HG03565 (cell line): ENCODE measurements around the gene PALLD.

Experiments used
- ATAC-seq: cut with Tn5 transposase; IDR thresholded peaks from one replicate; pipeline ENCODE4 v1.9.1; 2021; ENCODE audit warnings: mild to moderate bottlenecking, moderate library complexity; ENCODE audit not compliant: unreplicated experiment

Gene PALLD

GRCh38 chr4:168614281-168615057, 117.6 kb downstream of the PALLD start:
- ATAC-seq: no peak

DNA sequence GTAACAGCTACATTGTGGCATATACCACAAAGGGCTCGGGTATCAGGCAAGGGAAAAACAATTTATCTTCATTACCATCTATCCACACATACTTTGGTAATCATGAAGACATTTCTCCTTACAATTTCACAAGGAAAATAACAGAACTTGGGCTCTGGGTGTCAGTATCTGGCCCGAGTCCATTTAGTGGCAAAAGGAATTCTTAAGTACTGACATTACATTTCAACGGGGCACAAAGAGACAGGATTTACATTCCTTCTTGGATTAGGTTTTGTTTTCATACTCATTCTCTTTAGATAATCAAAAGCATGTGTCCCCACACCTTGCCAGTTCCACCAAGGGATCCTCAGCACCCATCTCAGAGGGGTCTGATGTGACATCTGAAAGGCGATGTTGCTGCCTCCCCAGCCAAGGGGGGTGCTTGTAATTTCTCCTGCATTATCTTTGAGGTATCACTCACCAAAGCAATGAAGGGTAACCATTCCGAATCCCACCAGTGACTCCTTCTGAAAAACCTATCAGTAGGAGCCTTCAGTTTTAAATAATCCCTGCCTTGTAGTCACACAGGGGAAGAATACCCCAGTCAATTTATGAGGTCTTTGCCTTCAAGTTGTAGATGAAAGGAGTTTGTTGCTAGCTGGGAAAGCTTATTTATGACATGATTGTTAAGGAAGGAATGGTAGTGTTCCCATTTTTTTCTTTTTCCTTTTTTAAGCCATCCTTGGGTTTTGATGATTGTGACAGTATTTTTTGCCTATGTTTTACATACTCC, 118.6 kb downstream of the PALLD start:
- ATAC-seq: no peak

DNA sequence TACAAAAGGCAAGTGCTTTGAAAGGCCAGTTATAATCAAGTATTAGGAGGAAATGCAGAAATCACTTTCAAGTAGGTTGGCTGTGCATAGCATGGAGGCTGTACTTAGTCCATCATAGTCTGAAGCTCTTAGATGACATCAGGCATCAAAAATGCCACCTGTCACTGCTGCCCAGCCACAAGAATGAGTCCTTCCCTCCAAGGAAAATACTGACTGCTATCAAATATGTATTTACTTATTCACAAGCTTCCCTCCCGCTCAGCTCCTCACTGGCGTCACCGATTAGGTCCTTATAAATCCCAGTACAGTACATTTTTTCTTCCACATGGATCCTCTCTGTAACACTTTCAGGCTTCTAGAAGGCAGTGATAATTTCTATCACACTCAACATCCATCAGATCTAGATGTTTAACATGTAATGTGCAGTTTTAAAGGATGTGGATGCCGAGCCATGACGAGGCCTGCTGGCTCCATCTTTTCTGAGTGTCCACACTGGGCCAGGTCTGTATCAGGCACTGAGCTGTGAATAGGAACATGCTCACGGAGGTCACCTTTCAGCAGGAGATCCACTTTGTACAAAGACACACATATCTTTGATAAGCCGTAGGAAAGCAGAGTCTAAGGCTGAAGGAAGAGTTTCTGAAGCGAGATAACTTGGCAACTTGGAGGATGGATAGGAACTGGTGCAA, 121.9 kb downstream of the PALLD start:
- no peak for ATAC-seq

- ATAC-seq: no peak
These were observed 122.4 kb downstream of the PALLD start for GRCh38 chr4:168619266-168619631.

GRCh38 chr4:168621806-168622589, 125.1 kb downstream of the PALLD start:
- no peak for ATAC-seq

GRCh38 chr4:168622600-168622999, 125.7 kb downstream of the PALLD start:
- no peak for ATAC-seq

DNA sequence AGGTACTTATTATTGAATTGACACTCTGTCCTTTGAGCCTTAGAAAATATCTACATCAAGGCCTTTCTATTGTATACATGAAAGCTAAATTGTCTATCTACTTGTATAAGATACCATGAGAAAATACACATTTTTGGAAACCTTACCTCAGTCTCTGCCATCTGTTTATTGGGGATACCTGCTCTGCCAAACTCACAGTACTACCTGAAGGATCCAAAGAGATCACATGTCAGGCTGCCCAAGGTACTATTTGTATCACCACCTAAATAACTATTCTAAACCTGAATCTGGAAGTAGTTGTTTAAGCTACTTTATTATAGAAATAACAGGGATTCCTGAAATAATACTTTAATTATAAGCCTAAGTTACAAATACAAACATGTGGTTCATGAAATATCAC, 126.2 kb downstream of the PALLD start:
- no peak for ATAC-seq

DNA sequence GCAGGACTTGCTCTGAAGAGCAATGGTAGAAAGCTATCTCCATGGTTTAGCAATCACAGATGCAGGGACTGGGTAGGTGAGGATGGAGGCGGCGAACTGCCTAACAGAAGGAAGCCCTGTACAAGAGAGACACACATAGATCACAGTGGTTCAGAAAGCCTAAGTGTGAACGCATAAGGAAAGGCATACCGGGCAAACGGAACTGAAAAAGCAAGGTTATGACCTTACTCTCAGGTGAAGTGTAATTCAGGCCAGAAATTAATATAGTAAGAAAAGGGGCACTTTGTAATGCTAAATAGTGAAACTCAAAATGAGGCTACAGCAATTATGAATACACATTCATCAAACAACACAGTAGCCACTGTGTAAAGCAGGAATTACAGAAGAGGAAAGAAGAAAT, 126.6 kb downstream of the PALLD start:
- ATAC-seq: no peak

DNA sequence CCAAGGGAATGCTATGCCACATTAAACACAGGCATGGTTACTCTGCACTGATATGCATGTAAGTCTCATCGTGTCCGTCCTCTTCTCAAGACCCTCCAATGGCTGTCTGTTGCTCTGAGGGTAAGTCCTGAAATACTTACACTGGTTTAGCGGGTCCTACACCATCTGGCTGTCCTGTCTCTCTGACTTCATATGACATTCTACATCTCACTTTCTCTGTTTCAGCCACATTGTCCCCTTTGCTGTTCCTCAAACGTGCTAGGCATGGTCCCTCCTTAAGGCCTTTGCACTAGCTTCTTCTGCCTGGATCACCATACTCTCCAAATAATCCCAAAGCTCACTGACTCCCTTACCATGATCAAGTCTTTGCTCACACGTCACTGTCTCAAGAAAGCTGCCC, 131.4 kb downstream of the PALLD start:
- no peak for ATAC-seq

DNA sequence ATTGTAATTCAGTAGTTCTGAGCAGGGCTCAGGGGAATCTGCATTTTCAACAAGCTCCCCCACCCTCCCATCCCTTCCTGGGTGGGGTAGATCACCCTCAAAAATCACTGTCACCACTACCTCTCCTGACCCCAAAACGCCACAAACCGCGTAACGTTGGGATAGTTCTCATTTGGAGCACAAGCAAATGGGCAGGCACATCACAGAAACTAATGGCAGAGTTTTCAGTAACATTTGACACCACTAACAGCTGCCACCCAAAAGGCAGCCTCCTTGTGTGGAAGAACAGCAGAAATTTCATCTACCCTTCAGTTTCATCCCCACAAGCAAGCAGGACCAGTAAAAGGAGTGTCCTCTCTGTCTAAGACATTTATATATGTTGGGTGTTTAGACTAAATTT, 132.7 kb downstream of the PALLD start:
- no peak for ATAC-seq

DNA sequence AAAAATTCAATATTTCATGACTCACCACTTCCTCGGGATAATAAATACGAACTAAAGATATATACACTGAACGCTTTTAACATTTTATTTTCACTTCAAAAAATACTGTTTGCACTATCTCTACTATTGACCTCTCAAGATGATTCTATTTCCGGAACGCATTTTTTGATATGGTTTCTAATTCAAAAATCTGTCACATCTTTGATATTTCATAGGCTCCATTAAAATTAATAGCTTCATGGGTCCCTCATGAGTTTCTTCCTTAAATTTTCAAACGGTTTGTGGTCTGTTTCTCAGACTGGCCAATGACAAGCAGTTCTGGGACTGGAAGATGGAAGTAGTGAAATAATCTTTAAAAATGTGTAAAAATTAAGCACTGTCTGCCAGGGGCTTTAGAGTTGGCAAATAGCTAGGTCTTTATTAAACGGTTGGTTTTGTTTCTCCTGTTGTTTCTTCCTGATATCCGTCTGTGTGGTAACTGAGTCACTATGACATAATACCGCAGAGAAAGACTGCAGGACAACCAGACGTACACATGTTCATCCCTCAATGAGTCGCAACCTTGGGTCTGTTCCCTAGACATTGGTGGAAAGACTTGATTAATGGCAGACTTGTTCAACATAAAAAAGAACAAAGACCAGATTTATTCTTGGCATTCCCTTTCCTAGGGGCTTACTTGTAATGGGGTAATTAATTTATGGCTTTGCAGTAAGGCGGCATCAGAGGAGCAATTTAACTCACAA, 133.8 kb downstream of the PALLD start:
- no peak for ATAC-seq

DNA sequence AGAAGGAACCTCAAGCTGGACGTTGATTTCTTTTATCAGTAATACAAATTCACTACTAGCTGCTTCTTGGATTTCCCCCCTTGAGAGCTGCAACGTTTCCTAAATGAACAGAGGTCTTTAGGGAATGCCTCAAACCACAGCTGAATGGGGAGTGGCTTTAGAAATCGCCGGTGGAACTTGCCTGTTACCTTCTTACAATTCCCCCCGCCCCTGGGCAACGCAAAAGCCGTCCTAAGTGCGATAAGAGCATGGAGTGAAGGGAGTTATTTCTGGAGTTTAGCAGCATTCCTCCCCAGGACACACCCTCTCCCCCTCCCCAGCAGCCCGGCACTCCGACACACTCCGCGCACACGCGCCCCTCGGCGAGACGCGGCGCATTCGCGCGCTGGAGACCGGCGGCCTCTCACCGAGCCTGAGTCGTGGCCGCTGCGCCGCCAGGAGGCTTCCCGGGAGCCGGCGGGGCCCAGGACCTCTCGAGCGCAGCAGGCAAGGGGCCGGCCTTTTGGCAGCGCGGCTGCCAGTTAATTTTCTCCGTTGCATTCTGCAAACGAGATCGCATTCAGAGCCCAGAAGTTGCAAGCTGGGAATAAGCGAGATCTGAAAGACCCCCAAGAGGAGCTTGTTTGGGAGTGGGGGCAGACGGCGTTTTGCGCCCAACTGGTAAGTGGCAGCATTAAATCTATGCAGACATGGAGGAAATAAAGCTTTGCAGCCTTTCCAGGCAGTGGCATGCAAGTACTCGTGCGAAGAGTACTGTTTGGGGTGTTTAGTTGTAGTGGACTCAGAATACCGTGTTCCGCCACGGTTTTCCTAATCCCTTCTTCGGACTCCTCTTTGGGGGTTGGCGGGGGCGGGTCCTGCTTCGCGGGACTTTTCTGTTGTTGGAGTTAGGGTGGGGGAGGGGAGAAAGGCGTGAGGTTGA, 134.7 kb downstream of the PALLD start:
- no peak for ATAC-seq

- ATAC-seq: no peak
These were observed 135.5 kb downstream of the PALLD start for GRCh38 chr4:168632301-168632725.

DNA sequence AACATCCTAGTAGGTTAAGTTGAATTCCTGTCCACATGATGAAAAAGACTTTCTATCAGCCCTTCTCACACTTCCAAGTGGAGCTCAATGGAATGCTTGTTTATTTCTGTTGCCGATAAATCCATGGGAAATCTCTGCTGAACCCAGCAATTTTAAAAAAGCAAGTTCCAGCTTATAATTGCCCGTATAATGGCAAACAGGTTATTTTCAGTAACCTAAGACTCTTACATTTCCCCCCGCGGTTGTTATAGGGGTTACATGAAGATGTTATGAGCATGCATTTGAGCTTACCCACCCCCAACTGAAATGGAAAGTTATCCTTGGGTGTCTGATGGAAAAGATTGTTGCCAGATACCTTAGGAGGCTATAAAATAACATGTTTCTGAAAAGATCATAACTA, 136.2 kb downstream of the PALLD start:
- ATAC-seq: no peak

GRCh38 chr4:168633496-168633895, 136.6 kb downstream of the PALLD start:
- no peak for ATAC-seq

GRCh38 chr4:168634276-168634802, 137.5 kb downstream of the PALLD start:
- no peak for ATAC-seq

DNA sequence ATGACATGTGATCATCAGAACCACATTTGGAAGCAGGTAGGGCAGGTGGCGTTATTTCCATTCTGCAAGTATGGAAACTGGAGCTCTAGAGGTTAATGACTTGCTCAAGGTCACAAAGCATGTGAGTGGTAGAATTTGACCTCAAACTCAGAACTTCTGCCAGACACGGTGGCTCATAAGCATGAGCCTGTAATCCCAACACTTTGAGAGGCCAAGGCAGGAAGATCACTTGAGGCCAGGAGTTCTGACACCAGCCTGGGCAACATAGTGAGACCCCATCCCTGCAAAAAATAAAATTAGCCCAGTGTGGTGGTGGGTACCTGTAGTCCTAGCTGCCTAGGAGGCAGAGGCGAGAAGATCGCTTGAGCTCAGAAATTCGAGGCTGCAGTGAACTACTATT, 139.2 kb downstream of the PALLD start:
- no peak for ATAC-seq

- ATAC-seq: no peak
These were observed 139.8 kb downstream of the PALLD start for GRCh38 chr4:168636506-168637196.
